Measurements from ENCODE around the gene AKR1C1.

Gene AKR1C1

GRCh38 chr10:4980793-4981192, 17.6 kb downstream of the AKR1C1 start:
- TF ChIP-seq CEBPB (IDR thresholded peaks at IDR 0.05) (no peak), MAX (IDR thresholded peaks at IDR 0.05) (no peak), EP300 (IDR thresholded peaks at IDR 0.05; ENCODE audit: borderline replicate concordance) (no peak), TAF1 (IDR thresholded peaks at IDR 0.05; ENCODE audit: low read depth) (no peak), TCF12 (IDR thresholded peaks at IDR 0.05; ENCODE audit: low read depth) (no peak), RAD21 (IDR thresholded peaks at IDR 0.05; ENCODE audit: low read depth) (no peak), YY1 (IDR thresholded peaks at IDR 0.05; ENCODE audit: low read depth) (no peak)

GRCh38 chr10:4981722-4982471, 18.7 kb downstream of the AKR1C1 start:
- peak; percentile 80 for TF ChIP-seq TEAD4 (IDR thresholded peaks at IDR 0.05)
- TF ChIP-seq EP300 (IDR thresholded peaks at IDR 0.05; ENCODE audit: borderline replicate concordance) = peak; percentile 85
- peak; percentile 84 for TF ChIP-seq TCF12 (IDR thresholded peaks at IDR 0.05; ENCODE audit: low read depth)
- TF ChIP-seq ZBTB7A (IDR thresholded peaks at IDR 0.05; ENCODE audit: low read depth) = no peak
- peak; percentile 59; the same call in 1 of the 2 replicates for TF ChIP-seq MAX (IDR thresholded peaks at IDR 0.05)
- no peak for TF ChIP-seq REST (IDR thresholded peaks at IDR 0.05; ENCODE audit: low read depth)
- TF ChIP-seq CEBPB (IDR thresholded peaks at IDR 0.05) = 0 out of 2 replicates have a peak, but pooled peaks have one; percentile 8
- TF ChIP-seq FOXM1 (IDR thresholded peaks at IDR 0.05; ENCODE audit: borderline replicate concordance, low read depth) = peak; percentile 61; the same call in 1 of the 2 replicates
- TF ChIP-seq YY1 (IDR thresholded peaks at IDR 0.05; ENCODE audit: low read depth) = 0 out of 2 replicates have a peak, but pooled peaks have one; percentile 47
- peak; percentile 70 for TF ChIP-seq RAD21 (IDR thresholded peaks at IDR 0.05; ENCODE audit: low read depth)
- no peak for TF ChIP-seq USF1 (IDR thresholded peaks at IDR 0.05)
- TF ChIP-seq NFIC (IDR thresholded peaks at IDR 0.05) = peak; percentile 79
- no peak for TF ChIP-seq TAF1 (IDR thresholded peaks at IDR 0.05; ENCODE audit: low read depth)
- TF ChIP-seq EGR1 (IDR thresholded peaks at IDR 0.05) = no peak
- no peak for TF ChIP-seq CREB1 (IDR thresholded peaks at IDR 0.05; ENCODE audit: low read depth)

- TF ChIP-seq YY1 (IDR thresholded peaks at IDR 0.05; ENCODE audit: low read depth) (no peak), TEAD4 (IDR thresholded peaks at IDR 0.05) (no peak), EP300 (IDR thresholded peaks at IDR 0.05; ENCODE audit: borderline replicate concordance) (no peak), EGR1 (IDR thresholded peaks at IDR 0.05) (no peak), CREB1 (IDR thresholded peaks at IDR 0.05; ENCODE audit: low read depth) (no peak), TAF1 (IDR thresholded peaks at IDR 0.05; ENCODE audit: low read depth) (no peak), TCF12 (IDR thresholded peaks at IDR 0.05; ENCODE audit: low read depth) (no peak), FOXM1 (IDR thresholded peaks at IDR 0.05; ENCODE audit: borderline replicate concordance, low read depth) (no peak), ZBTB7A (IDR thresholded peaks at IDR 0.05; ENCODE audit: low read depth) (no peak), NFIC (IDR thresholded peaks at IDR 0.05) (no peak), REST (IDR thresholded peaks at IDR 0.05; ENCODE audit: low read depth) (no peak), USF1 (IDR thresholded peaks at IDR 0.05) (no peak), MAX (IDR thresholded peaks at IDR 0.05) (no peak), RAD21 (IDR thresholded peaks at IDR 0.05; ENCODE audit: low read depth) (no peak), CEBPB (IDR thresholded peaks at IDR 0.05) (no peak)
These were observed 19.6 kb downstream of the AKR1C1 start for GRCh38 chr10:4982764-4983226.

- TF ChIP-seq CEBPB (IDR thresholded peaks at IDR 0.05) (no peak), USF1 (IDR thresholded peaks at IDR 0.05) (no peak), CREB1 (IDR thresholded peaks at IDR 0.05; ENCODE audit: low read depth) (no peak), FOXM1 (IDR thresholded peaks at IDR 0.05; ENCODE audit: borderline replicate concordance, low read depth) (no peak), NFIC (IDR thresholded peaks at IDR 0.05) (no peak), MAX (IDR thresholded peaks at IDR 0.05) (no peak), TEAD4 (IDR thresholded peaks at IDR 0.05) (no peak), YY1 (IDR thresholded peaks at IDR 0.05; ENCODE audit: low read depth) (no peak), REST (IDR thresholded peaks at IDR 0.05; ENCODE audit: low read depth) (no peak), TAF1 (IDR thresholded peaks at IDR 0.05; ENCODE audit: low read depth) (no peak), EGR1 (IDR thresholded peaks at IDR 0.05) (no peak), ZBTB7A (IDR thresholded peaks at IDR 0.05; ENCODE audit: low read depth) (no peak), EP300 (IDR thresholded peaks at IDR 0.05; ENCODE audit: borderline replicate concordance) (no peak), TCF12 (IDR thresholded peaks at IDR 0.05; ENCODE audit: low read depth) (no peak), RAD21 (IDR thresholded peaks at IDR 0.05; ENCODE audit: low read depth) (no peak)
These were observed 20.5 kb downstream of the AKR1C1 start for GRCh38 chr10:4983615-4984216.

Data from Ishikawa (cell line).